H54 (cell line): ENCODE results near the gene CLK1.
"Not testable (repeated sequence)": the region's sequence is repeated elsewhere in the genome, so short reads cannot be mapped to it uniquely, and the experiment has no call there.

Source experiments
- DNase-seq: peaks from one replicate; pipeline ENCODE4 v3.0.0; 2011; ENCODE audit warnings: low spot score, mixed read lengths; ENCODE audit not compliant: insufficient read length
- FAIRE-seq: peaks from 3 replicates; lab custom pipeline; 2011; peaks lifted over from hg19 to GRCh38; lab: Jason Lieb, UNC
- POLR2A ChIP-seq: IDR thresholded peaks from 2 replicates; pipeline ENCODE4 v1.6.1; 2011; ENCODE audit warnings: low read depth, mild to moderate bottlenecking, low read length

Gene CLK1

GRCh38 chr2:200843993-200844948 lies 20.2 kb downstream of the CLK1 start:
- no peak for TF ChIP-seq POLR2A
- FAIRE-seq: no peak
- no peak for DNase-seq

DNA sequence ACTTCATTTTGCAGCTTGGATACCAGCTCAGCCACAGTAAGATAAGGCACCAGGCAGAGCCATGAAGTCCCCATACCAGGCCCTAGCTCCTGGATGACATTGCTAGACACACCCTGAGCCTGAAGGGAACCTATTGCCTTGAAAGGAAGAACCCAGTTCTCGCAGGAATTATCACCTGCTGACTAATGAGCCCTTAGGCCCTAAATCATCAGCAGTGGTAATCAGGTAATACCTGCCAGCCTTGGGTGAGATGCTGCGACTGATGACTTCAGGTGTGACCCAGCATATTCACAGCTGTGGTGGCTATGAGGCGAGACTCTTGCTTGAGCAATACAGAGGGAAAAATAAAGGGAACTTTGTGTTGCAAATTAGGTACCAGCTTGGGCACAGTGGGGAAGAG lies 24.9 kb downstream of the CLK1 start:
- FAIRE-seq (no peak), DNase-seq (no peak)
- TF ChIP-seq POLR2A: no peak

DNA sequence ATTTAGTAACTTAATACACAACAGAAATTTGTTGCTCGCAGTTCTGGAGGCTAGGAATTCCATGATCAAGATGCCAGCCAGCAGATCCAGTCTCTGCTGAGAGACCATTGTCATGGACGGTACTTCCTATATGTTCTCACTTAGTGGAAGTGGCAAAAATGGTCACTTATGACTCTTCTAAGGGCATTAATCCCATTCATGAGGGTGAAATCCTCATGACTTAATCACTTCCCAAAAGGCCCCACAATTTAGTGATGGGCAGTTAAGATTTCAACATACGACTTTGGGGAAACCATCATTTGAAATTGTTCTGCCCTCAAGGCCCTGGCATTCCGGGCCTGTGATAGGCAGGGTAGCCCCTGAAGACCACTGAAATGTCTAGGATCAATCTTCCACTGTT lies 29.8 kb downstream of the CLK1 start:
- DNase-seq (no peak), FAIRE-seq (no peak)
- no peak for TF ChIP-seq POLR2A

GRCh38 chr2:200829258-200829655 lies 35.2 kb downstream of the CLK1 start:
- DNase-seq (no peak), FAIRE-seq (no peak)
- no peak for TF ChIP-seq POLR2A

- FAIRE-seq (no peak), DNase-seq (no peak)
- TF ChIP-seq POLR2A: no peak
These were observed 35.7 kb downstream of the CLK1 start for GRCh38 chr2:200828572-200829257.

DNA sequence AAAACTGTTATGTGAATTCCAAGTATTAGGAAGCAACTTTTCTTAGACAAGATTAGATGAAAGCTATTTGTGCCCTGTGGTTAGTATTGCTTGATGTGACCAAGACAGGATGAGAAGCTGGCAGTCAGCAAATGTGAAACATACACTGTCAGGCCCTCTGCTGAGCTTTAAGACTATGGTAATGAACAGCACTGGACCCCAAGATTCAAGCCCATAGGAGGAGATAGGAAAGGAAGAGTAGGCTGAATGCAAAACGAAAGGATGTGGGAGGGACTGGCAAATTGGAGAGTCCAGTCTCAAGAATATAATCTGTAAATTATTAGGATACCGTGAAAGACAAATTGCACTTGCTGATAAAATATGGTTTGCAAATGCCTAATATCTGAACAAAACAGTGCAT lies 36.4 kb downstream of the CLK1 start:
- no peak for FAIRE-seq
- DNase-seq: no peak
- TF ChIP-seq POLR2A: no peak

DNA sequence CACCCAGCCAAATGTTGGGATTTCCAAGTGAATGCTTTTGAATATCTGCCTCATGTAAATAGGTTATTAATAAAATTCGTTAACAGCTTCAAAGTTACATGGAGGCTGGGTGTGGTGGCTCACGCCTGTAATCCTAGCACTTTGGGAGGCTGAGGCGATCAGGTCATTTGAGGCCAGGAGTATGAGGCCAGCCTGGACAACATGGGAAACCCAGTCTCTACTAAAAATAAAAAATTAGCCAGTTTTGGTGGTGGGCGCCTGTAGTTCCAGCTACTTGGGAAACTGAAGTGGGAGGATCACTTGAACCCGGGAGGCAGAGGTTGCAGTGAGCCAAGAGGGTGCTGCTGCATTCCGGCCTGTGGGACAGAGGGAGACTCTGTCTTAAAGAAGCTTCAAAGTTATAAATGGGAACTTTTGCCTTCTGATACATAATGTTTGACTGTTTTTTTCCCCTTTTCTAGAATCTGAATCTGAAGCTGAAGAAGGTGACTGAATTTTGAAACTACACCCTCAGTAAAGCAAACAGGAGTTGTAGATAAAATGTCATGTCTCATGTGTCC lies 42.7 kb downstream of the CLK1 start:
- FAIRE-seq (no peak), DNase-seq (no peak)
- no peak for TF ChIP-seq POLR2A

DNA sequence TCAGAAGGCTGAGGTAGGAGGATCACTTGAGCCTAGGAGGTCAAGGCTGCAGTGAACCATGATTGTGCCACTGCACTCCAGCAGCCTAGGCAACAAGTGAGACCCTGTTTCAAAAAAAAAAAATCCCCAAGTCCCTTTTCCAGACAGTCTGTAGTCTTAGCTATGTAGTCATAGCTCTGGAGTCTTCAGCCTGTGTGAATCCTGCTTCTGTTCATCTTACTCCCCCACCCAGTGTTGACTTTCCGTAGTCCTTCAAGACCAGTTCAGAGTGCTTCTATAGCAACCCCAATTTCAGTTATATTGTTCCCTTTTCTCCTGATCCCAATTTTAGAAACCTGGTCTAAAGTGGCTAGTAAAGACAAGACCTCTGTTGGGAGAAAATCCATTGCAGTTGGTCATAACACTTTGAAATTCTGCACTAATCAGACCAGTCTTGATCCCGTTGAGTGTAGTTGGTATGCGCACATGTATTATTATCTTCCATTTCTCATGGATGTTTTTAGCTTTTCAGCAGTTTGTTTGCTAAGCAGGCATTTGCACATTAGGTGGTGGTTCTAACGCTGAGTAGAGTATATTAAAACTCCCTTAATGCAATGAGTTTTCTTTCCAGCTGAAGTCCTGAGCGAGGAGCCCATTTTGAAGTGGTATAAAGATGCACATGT lies 43.8 kb downstream of the CLK1 start:
- no peak for TF ChIP-seq POLR2A
- FAIRE-seq (no peak), DNase-seq (no peak)

DNA sequence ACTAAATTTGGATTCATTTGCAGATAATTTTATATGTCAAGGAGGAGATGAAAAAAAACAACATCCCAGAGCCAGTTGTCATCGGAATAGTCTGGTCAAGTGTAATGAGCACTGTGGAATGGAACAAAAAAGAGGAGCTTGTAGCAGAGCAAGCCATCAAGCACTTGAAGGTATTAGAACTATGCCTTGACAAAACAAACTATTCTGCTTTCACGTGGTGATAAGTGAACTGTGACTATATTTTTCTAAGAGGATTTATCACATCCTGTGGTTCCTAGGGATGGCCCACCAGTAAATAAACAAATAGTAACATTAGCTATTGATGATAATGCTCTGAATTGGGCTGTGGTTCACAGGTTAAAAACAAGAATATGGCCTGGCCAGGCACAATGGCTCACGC lies 45.7 kb downstream of the CLK1 start:
- DNase-seq, FAIRE-seq: not testable (repeated sequence)

GRCh38 chr2:200814917-200815316 lies 49.5 kb downstream of the CLK1 start:
- DNase-seq: no peak
- no peak for TF ChIP-seq POLR2A

GRCh38 chr2:200814276-200814815 lies 50.1 kb downstream of the CLK1 start:
- no peak for TF ChIP-seq POLR2A
- DNase-seq: no peak
- no peak for FAIRE-seq

More at GRCh38 chr2:200814917-200815316, 49.5 kb downstream of the CLK1 start:
- no peak for FAIRE-seq

DNA sequence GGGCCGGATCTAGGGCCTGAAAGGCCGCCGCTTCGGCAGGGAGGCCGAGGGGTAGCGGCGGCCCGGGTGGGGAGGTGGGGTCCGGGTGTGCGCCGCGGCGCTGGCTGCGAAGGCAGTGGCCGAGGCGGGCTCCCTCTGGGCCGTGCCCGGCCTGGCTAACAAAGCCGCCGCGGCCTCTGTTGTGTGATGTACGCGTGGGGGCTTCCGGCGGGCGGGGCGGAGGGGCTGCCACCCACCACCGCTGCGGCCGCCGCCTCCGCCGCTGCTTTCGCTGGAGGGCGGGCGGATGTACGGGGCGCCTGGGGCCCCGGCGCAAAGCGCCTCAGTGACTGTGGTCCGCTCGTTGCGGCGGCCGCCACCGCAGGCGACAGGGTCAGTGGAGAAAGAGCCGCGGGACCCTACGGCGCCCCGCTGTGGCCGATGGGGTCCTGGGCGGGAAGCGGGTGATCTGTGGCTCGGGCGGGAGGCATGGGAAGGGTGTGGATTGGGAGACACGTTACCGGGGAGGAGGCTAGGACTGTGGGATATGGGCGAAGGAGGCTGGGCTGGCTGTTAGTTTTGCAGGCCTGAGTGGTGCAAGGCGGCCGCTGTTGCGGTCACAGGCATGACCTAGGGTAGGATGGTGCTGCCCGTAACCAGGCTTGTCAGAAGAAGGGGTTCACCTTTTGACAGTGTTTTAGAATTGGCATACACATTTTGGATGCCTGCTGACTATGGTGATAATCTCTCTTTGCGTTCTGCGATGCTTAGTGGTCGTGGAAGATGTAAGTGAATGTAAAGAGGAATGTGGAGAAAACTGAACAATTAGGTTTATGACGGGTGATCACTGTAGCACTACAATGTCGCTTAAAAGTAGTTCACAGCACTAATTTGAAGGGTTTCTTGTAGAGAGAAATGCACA lies 52.1 kb downstream of the CLK1 start:
- TF ChIP-seq POLR2A: 0 out of 2 replicates have a peak, but pooled peaks have one; percentile 15
- DNase-seq: peak; percentile 24

More for the DNA sequence above, 52.1 kb downstream of the CLK1 start:
- FAIRE-seq: peak; percentile 43
